ENCODE data around the gene GAL3ST1. TPM values are rescaled to one million over a fixed set of nuclear protein-coding genes. Genes with fewer than 3 reads are reported as not detected.

GAL3ST1 gene
- total and polyA plus RNA-seq, 2 of the 8 experiments (the other 6 are each of a cell fraction or from before 2014, with no cell fraction given) = 11.0 to 32.5 TPM

GRCh38 chr22:30578481-30578880 is 4.0 kb upstream of the GAL3ST1 start:
- H2BK20ac ChIP-seq (ENCODE audit: low read length) = no peak overlapping the region
- no peak overlapping the region for H3K9ac ChIP-seq (replicated peaks in 1 of 4; ENCODE audit: extremely low read depth in 1 of 4, low read depth in 3 of 4, low read length in 3 of 4)
- no peak overlapping the region for H3K23ac ChIP-seq (ENCODE audit: insufficient read length)
- no peak overlapping the region for H3K18ac ChIP-seq (ENCODE audit: extremely low read depth, low read length)
- H2BK120ac ChIP-seq (replicated peaks; ENCODE audit: low read depth, low read length) = no peak overlapping the region
- H3K27me3 ChIP-seq (replicated peaks in 1 of 4; ENCODE audit: control insufficient read depth in 3 of 4, extremely low read depth in 1 of 4, insufficient read depth in 3 of 4, low read length in 3 of 4) = no peaks in the 10 kb centered on the region
- H3K56ac ChIP-seq (replicated peaks; ENCODE audit: insufficient read length, low read depth, low read length) = no peak overlapping the region
- peaks cover 10% of the 10 kb centered on the region; the same call in 1 of the 2 replicates for H3K23me2 ChIP-seq (ENCODE audit: low read depth, low read length)
- no peaks in the 10 kb centered on the region for H3K9me3 ChIP-seq (ENCODE audit: insufficient read depth in 2 of 2, low read depth in 1 of 2, low read length in 1 of 2)
- H3K79me1 ChIP-seq (ENCODE audit: low read depth, low read length) = 0 out of 2 replicates have a peak, but pooled peaks cover 3% of the 10 kb centered on the region
- no peak overlapping the region for H4K8ac ChIP-seq (ENCODE audit: extremely low read depth, insufficient read depth, low read length)
- TF ChIP-seq ATF2 (IDR thresholded peaks at IDR 0.05; ENCODE audit: low read length) (no peak), RBBP5 (IDR thresholded peaks at IDR 0.05; ENCODE audit: borderline replicate concordance, low read depth, low read length) (no peak)
- POLR2A ChIA-PET (ENCODE audit: partially characterized antibody) = interaction anchor here (6.7 kb wide), 1 partner anchor 9 kb away, joined by 64 read pairs; the partner anchor contains the start of gene PES1
- FAIRE-seq (no peak), DNase-seq (ENCODE audit: low read depth in 1 of 2, low spot score in 2 of 2) (no peak)
- H4K91ac ChIP-seq (replicated peaks; ENCODE audit: insufficient read length, low read length) = no peak overlapping the region
- no peak overlapping the region for H2BK15ac ChIP-seq (ENCODE audit: low read length)
- CTCF ChIA-PET (ENCODE audit: partially characterized antibody) = interaction anchor here (1.1 kb wide), 1 partner anchor 29 kb away, joined by 3 read pairs; the partner anchor contains the start of gene TCN2
- H2BK5ac ChIP-seq (ENCODE audit: low read depth, low read length) = no peak overlapping the region
- WGBS, 2 experiments (ENCODE audit: extremely low coverage in 1 of 2, insufficient coverage in 1 of 2, insufficient read length in 1 of 2, insufficient replicate concordance in 2 of 2, low coverage in 1 of 2, low lambda C conversion rate in 2 of 2, missing lambda C conversion rate in 1 of 2) = 93% methylated on average over 12 of the region's 12 CpGs; no CpG with 5 or more reads in 1 of the 2 experiments
- no peaks in the 10 kb centered on the region; a peak in 1 of 4 replicates for H3K79me2 ChIP-seq (ENCODE audit: control insufficient read depth in 1 of 2, insufficient read depth in 2 of 2, low read length in 2 of 2)
- H3K27ac ChIP-seq (ENCODE audit: low read depth, low read length) = no peak overlapping the region
- H3K4me3 ChIP-seq (ENCODE audit: extremely low read depth in 1 of 4, insufficient read depth in 2 of 4, low read depth in 3 of 4, low read length in 4 of 4) = no peak overlapping the region
- H2AFZ ChIP-seq (ENCODE audit: low read length) = no peak overlapping the region
- H2BK12ac ChIP-seq (ENCODE audit: low read depth, low read length) = no peak overlapping the region
- H3K4me1 ChIP-seq (replicated peaks in 1 of 4; ENCODE audit: control insufficient read depth in 3 of 4, insufficient read depth in 4 of 4, low read length in 3 of 4) = peaks cover 0 to 8% (median 3%) of the 10 kb centered on the region in 4 experiments; a peak in 4 of 7 replicates
- no peak overlapping the region for H3K4me2 ChIP-seq (ENCODE audit: insufficient read depth in 1 of 2, low read depth in 2 of 2, low read length in 2 of 2)
- H3K14ac ChIP-seq (ENCODE audit: insufficient read length) = no peak overlapping the region
- peaks cover 27 to 64% (median 57%) of the 10 kb centered on the region in 4 experiments; a peak in 7 of 8 replicates for H3K36me3 ChIP-seq (ENCODE audit: control insufficient read depth in 2 of 4, insufficient read depth in 4 of 4, low read length in 3 of 4)
- no peak overlapping the region for H3K4ac ChIP-seq (replicated peaks; ENCODE audit: insufficient read length, low read depth, low read length)
- H4K5ac ChIP-seq (ENCODE audit: insufficient read length, low read depth, low read length) = no peak overlapping the region
- peaks cover 5 to 22% of the 10 kb centered on the region in 2 experiments for H4K20me1 ChIP-seq (replicated peaks in 1 of 2; ENCODE audit: control insufficient read depth in 1 of 2, insufficient read depth in 2 of 2, low read length in 2 of 2)
- no peak overlapping the region for H2AK5ac ChIP-seq (ENCODE audit: low read depth, low read length)

Measured in H1 (cell line).